GM10248 (cell line): ENCODE measurements around the gene KCNN2.

Source experiments
- CTCF ChIA-PET: fragments of 300-600 bp; sonication (Branson Sonifier 250); formaldehyde crosslinking; extraction: SDS; loops from one replicate; lab custom pipeline; 2021; ENCODE audit warnings: antibody characterized with exemption; lab: Yijun Ruan, JAX
- POLR2A ChIA-PET: fragments of 350-650 bp; sonication (Branson Sonifier 250); formaldehyde crosslinking; extraction: SDS; loops from one replicate; lab custom pipeline; 2020; ENCODE audit warnings: antibody characterized with exemption; lab: Yijun Ruan, JAX
- DNase-seq: peaks from one replicate; pipeline ENCODE4 v3.0.0; 2012; ENCODE audit errors: extremely low spot score
- TF ChIP-seq, protein P1 (sequence below): IDR thresholded peaks from 2 replicates; pipeline ENCODE4 v1.5.1; 2012; ENCODE audit warnings: mild to moderate bottlenecking, low read depth; ENCODE audit errors: extremely low read depth, missing control alignments, control extremely low read depth

KCNN2 gene

DNA sequence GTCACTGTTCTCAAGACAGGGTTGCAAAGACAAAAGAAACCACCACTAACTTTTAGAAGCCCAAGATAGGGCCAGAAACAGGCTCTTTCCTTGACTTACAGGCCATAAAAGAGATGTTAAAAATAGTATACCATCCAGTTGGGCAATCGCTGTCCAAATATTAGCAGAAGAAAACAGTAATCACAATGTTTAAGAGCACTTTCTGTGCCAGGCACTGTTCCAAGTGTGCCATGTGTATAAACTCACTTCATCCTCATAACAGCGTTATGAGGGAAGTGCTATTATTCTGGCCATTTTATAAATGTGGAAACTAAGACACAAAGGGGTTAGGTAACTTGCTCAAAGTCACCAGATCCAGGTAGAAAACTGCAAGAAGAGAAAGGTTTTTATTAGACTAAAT, 111.7 kb downstream of the KCNN2 start:
- ChIA-PET POLR2A (no interaction called here), CTCF (no interaction called here)
- DNase-seq, result no peak
- TF ChIP-seq, protein P1, sequence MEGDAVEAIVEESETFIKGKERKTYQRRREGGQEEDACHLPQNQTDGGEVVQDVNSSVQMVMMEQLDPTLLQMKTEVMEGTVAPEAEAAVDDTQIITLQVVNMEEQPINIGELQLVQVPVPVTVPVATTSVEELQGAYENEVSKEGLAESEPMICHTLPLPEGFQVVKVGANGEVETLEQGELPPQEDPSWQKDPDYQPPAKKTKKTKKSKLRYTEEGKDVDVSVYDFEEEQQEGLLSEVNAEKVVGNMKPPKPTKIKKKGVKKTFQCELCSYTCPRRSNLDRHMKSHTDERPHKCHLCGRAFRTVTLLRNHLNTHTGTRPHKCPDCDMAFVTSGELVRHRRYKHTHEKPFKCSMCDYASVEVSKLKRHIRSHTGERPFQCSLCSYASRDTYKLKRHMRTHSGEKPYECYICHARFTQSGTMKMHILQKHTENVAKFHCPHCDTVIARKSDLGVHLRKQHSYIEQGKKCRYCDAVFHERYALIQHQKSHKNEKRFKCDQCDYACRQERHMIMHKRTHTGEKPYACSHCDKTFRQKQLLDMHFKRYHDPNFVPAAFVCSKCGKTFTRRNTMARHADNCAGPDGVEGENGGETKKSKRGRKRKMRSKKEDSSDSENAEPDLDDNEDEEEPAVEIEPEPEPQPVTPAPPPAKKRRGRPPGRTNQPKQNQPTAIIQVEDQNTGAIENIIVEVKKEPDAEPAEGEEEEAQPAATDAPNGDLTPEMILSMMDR, result no peak

DNA sequence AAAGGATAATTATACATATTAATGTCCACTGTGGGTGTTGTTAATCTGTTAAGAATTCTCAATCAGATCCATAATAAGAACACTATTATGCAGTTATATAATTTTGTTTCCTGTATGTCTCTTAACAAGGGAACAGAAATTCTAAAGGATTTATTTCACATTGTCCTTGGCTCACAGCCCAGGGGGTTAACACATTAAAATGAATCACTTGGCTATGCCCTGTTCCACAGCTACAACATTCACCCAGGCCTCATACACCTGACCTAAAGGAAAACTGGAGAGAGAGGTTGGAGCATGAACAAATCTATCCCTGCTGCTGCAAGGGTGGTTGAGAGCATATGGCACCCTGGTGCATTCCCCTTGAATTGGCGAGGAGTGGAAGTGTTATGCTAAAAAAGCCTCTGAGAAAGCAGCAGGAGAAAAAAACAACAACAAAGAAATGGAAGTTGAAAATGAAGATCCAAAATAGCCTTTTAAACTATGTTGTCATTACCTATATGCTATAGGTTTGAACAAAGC, 116.0 kb downstream of the KCNN2 start:
- ChIA-PET POLR2A (no interaction called here), CTCF (no interaction called here)
- no peak for DNase-seq
- TF ChIP-seq, protein P1, result no peak

DNA sequence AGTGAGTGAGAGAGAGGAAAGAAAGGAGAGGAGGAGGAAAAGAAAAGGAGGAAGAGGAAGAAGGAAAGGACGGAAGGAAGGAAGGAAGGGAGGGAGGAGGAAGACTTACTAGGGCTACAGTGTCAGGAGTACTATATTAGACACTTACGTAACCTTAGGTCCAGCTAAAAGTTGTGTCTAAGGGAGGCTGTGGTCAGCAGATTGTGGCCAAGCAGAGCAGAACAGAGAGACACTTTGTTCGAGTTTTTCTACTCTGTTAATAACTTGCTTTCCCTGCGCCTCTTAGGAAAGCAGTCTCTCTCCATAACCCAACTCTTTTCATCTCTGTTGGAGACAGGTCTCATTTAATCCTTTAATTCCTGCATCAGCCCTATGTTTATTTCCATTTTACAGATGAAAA, 138.9 kb downstream of the KCNN2 start:
- no peak for DNase-seq
- TF ChIP-seq, protein P1, result no peak
- CTCF ChIA-PET, result no interaction called here
- POLR2A ChIA-PET, result no interaction called here

DNA sequence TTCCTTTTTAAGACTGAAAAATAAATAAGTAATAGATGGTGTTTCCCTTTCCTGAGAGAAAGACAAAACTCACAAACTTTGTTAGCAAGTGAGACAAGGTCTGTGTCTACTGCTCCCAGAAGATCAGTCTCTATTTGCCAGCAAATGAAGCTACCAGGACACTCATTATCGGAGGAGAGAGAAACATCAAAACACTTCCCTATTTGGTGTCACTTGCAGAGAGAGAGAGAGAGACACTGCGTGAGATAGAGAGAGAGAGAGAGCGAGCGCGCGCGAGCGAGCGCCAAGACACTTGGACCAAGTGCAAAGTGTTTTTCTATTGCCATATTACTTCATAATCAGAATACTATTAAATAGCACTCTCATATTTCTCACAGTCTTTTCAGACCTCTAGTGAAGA, 142.7 kb downstream of the KCNN2 start:
- TF ChIP-seq, protein P1, result no peak
- ChIA-PET CTCF (no interaction called here), POLR2A (no interaction called here)
- no peak for DNase-seq

DNA sequence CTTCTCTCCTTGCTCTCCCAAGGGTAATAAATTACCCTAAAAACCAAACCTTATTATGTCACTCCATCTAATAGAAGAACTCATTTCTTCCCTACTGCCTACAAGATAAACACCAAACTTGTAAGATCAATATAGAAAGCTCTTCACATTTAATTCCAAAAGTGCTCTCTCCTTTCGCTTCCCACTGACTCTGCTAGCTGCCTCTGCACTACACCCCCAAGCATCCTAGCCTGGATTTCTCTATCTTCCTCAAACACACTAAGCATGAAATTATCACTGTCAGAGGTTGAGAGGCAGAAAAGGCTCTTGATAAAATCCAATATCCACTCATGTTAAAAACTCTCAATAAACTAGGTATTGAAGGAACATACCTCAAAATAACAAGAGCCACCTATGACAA, 162.4 kb downstream of the KCNN2 start:
- TF ChIP-seq, protein P1, result no peak
- ChIA-PET CTCF (interaction anchor here (1.4 to 1.5 kb wide), 2 partner anchors 17 to 37 kb away, joined by 3 to 4 read pairs; no protein-coding TSS in a partner anchor), POLR2A (no interaction called here)
- DNase-seq, result no peak

DNA sequence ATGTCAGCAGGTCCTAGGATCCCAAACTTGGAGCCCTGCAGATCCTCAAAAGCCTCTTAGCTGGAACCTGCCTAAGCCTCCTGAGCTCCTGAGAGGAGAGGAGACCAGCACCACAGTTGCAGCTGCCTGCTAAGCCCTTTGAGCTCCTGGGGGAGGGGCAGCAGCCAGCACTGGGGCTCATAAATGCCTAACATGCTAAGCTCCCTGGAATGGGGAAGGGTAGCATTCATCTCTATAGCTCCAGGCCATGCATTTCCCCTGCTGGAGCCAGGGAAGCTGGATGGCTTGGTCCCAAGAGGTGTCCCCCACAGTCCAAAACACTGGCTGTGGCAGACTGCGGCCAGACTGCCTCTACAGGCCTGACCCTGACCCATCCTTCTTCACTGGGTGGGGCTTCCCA, 182.7 kb downstream of the KCNN2 start:
- TF ChIP-seq, protein P1, result no peak
- ChIA-PET POLR2A (no interaction called here), CTCF (no interaction called here)
- DNase-seq, result no peak
